Caco-2 (cell line): ENCODE results near the gene RAI1. TPM values are rescaled to one million over a fixed set of nuclear protein-coding genes. Genes with fewer than 3 reads are reported as not detected.

ENCODE experiments used
- BruUV-seq: library from RNA; stranded (reverse); fragments of 400-500 nt; replicated peaks from 2 replicates; lab custom pipeline; 2021; lab: Mats Ljungman, UMichigan
- CTCF ChIA-PET: fragments of 300-600 bp; sonication (Branson Sonifier 250); formaldehyde crosslinking; loops from one replicate; lab custom pipeline; 2022; ENCODE audit warnings: antibody characterized with exemption; lab: Charles Lee
- POLR2A ChIA-PET: fragments of 300-600 bp; sonication (Branson Sonifier 250); formaldehyde crosslinking; loops from one replicate; lab custom pipeline; 2022; ENCODE audit warnings: antibody characterized with exemption; lab: Charles Lee
- DNase-seq, 2 experiments: peaks; one replicate each; pipeline versions ENCODE4 v3.0.0 to v3.0.0-alpha.2; 2020 to 2022
- H3K27me3 ChIP-seq: replicated peaks from 2 replicates; pipeline ENCODE4 v1.6.0; 2011; ENCODE audit warnings: low read length; ENCODE audit not compliant: control insufficient read depth, insufficient read depth
- H3K36me3 ChIP-seq: 2 replicates; pipeline ENCODE4 v1.5.1; 2011; ENCODE audit warnings: low read length; ENCODE audit not compliant: control insufficient read depth, insufficient read depth
- H3K4me1 ChIP-seq: fragments of 250-450 bp; sonication (Bioruptor Pico); 2 replicates; pipeline ENCODE4 v1.5.1; 2020; ENCODE audit warnings: mild to moderate bottlenecking
- H3K4me3 ChIP-seq: 2 replicates; pipeline ENCODE4 v1.5.1; 2011; ENCODE audit warnings: low read depth, mild to moderate bottlenecking, control low read depth, low read length
- H3K9me3 ChIP-seq: fragments of 250-450 bp; sonication (Bioruptor Pico); 2 replicates; pipeline ENCODE4 v1.5.1; 2020; ENCODE audit warnings: mild to moderate bottlenecking, moderate library complexity
- H3K27ac Mint-ChIP-seq: one replicate; pipeline ENCODE4 v1.8.0; 2022; ENCODE audit warnings: mixed read lengths; ENCODE audit not compliant: unreplicated experiment
- H3K27me3 Mint-ChIP-seq: one replicate; pipeline ENCODE4 v1.8.0; 2022; ENCODE audit warnings: mixed read lengths; ENCODE audit not compliant: insufficient read depth, unreplicated experiment
- H3K36me3 Mint-ChIP-seq: one replicate; pipeline ENCODE4 v1.8.0; 2022; ENCODE audit warnings: mild to moderate bottlenecking, mixed read lengths; ENCODE audit not compliant: insufficient read depth, unreplicated experiment
- H3K4me1 Mint-ChIP-seq: one replicate; pipeline ENCODE4 v1.8.0; 2022; ENCODE audit warnings: low read depth, mixed read lengths; ENCODE audit not compliant: unreplicated experiment
- H3K4me3 Mint-ChIP-seq: one replicate; pipeline ENCODE4 v1.8.0; 2022; ENCODE audit warnings: mild to moderate bottlenecking, moderate library complexity, mixed read lengths; ENCODE audit not compliant: unreplicated experiment
- H3K9me3 Mint-ChIP-seq: one replicate; pipeline ENCODE4 v1.8.0; 2022; ENCODE audit warnings: mixed read lengths; ENCODE audit not compliant: unreplicated experiment
- CTCF ChIP-seq, 2 experiments: fragments of 200-600 bp in 1 of 2; IDR thresholded peaks; 1 replicate in 1 of 2; 2 replicates in 1 of 2; pipeline versions ENCODE4 v1.5.1 to v1.8.0; 2011 to 2022; ENCODE audit warnings: antibody characterized with exemption in 1 of 2, control low read depth in 1 of 2, inconsistent platforms in 1 of 2, low read depth in 1 of 2, low read length in 1 of 2, mild to moderate bottlenecking in 1 of 2, moderate library complexity in 1 of 2; ENCODE audit not compliant: insufficient read depth in 1 of 2, severe bottlenecking in 1 of 2, unreplicated experiment in 1 of 2
- intact Hi-C: fragments of 100-400 bp; cut with micrococcal nuclease; formaldehyde crosslinking; loops from one replicate; pipeline ENCODE4 v1.10.0; 2022; ENCODE audit not compliant: unreplicated experiment
- total RNA-seq: library from RNA; stranded (reverse); gene quantifications from 2 replicates; pipeline ENCODE4 v1.2.3, GENCODE V29; 2022

RAI1 gene
- total RNA-seq, 1 experiment from 2014 or later, result 44.3 TPM

GRCh38 chr17:17849147-17849820 is 168.0 kb downstream of the RAI1 start:
- H3K4me3 ChIP-seq, result no peak overlapping the region
- no peaks in the 10 kb centered on the region for H3K27me3 ChIP-seq
- BruUV-seq, result no TSS peak
- Mint-ChIP-seq H3K27ac (no peak overlapping the region), H3K36me3 (peaks cover 7% of the 10 kb centered on the region), H3K27me3 (no peaks in the 10 kb centered on the region), H3K4me3 (no peak overlapping the region), H3K4me1 (no peaks in the 10 kb centered on the region), H3K9me3 (no peaks in the 10 kb centered on the region)
- intact Hi-C loops, result no loop called here
- TF ChIP-seq CTCF (IDR thresholded peaks at IDR 0.05; ENCODE audit: insufficient read depth in 1 of 2, low read depth in 1 of 2, low read length in 1 of 2, severe bottlenecking in 1 of 2, unreplicated experiment in 1 of 2), result no peak
- no peaks in the 10 kb centered on the region for H3K36me3 ChIP-seq
- no peak for DNase-seq
- CTCF ChIA-PET, result interaction anchor here (0.8 kb wide), 1 partner anchor 70 kb away, joined by 3 read pairs; no protein-coding TSS in a partner anchor
- H3K9me3 ChIP-seq, result no peaks in the 10 kb centered on the region
- 0 out of 2 replicates have a peak, but pooled peaks cover 3% of the 10 kb centered on the region for H3K4me1 ChIP-seq
- POLR2A ChIA-PET, result no interaction called here

GRCh38 chr17:17849845-17850373 is 168.7 kb downstream of the RAI1 start:
- Histone ChIP-seq H3K4me3 (no peak overlapping the region), H3K36me3 (no peaks in the 10 kb centered on the region), H3K9me3 (no peaks in the 10 kb centered on the region), H3K4me1 (peaks cover 6% of the 10 kb centered on the region; the same call in 1 of the 2 replicates), H3K27me3 (no peaks in the 10 kb centered on the region)
- peak in 1 of 2 experiments; percentile 7 for TF ChIP-seq CTCF (IDR thresholded peaks at IDR 0.05; ENCODE audit: insufficient read depth in 1 of 2, low read depth in 1 of 2, low read length in 1 of 2, severe bottlenecking in 1 of 2, unreplicated experiment in 1 of 2)
- POLR2A ChIA-PET, result no interaction called here
- Mint-ChIP-seq H3K27ac (no peak overlapping the region), H3K27me3 (no peaks in the 10 kb centered on the region), H3K9me3 (no peaks in the 10 kb centered on the region), H3K36me3 (peaks cover 7% of the 10 kb centered on the region), H3K4me1 (peaks cover 6% of the 10 kb centered on the region), H3K4me3 (no peak overlapping the region)
- CTCF ChIA-PET, result interaction anchor here (0.8 kb wide), 1 partner anchor 69 kb away, joined by 3 read pairs; no protein-coding TSS in a partner anchor
- intact Hi-C loops, result loop anchor here (10.0 kb wide), 1 partner anchor 125 kb away; no protein-coding TSS in a partner anchor
- DNase-seq, result no peak
- no TSS peak for BruUV-seq

- ChIA-PET POLR2A (interaction anchor here (0.6 kb wide), 1 partner anchor 13 kb away, joined by 6 read pairs; no protein-coding TSS in a partner anchor), CTCF (interaction anchor here (0.7 kb wide), 1 partner anchor 40 kb away, joined by 3 read pairs; no protein-coding TSS in a partner anchor)
- no peak for DNase-seq
- Mint-ChIP-seq H3K4me3 (no peak overlapping the region), H3K4me1 (peaks cover 7% of the 10 kb centered on the region), H3K27ac (peak overlapping the region; percentile 4), H3K36me3 (peaks cover 7% of the 10 kb centered on the region), H3K9me3 (no peaks in the 10 kb centered on the region), H3K27me3 (no peaks in the 10 kb centered on the region)
- TF ChIP-seq CTCF (IDR thresholded peaks at IDR 0.05; ENCODE audit: insufficient read depth in 1 of 2, low read depth in 1 of 2, low read length in 1 of 2, severe bottlenecking in 1 of 2, unreplicated experiment in 1 of 2), result no peak
- intact Hi-C loops, result loop anchor here (10.0 kb wide), 1 partner anchor 127 kb away; no protein-coding TSS in a partner anchor
- no peaks in the 10 kb centered on the region for H3K27me3 ChIP-seq
- H3K4me1 ChIP-seq, result peaks cover 11% of the 10 kb centered on the region; the same call in 1 of the 2 replicates
- no peaks in the 10 kb centered on the region for H3K36me3 ChIP-seq
- no TSS peak for BruUV-seq
- no peak overlapping the region for H3K4me3 ChIP-seq
- H3K9me3 ChIP-seq, result no peaks in the 10 kb centered on the region
Measured at GRCh38 chr17:17851103-17852002, 170.1 kb downstream of the RAI1 start.
